Brain pericyte (primary cell): ENCODE data around the gene CDK14.
"Not testable (repeated sequence)": the region's sequence is repeated elsewhere in the genome, so short reads cannot be mapped to it uniquely, and the experiment has no call there.

Experiments used
- DNase-seq: peaks from one replicate; pipeline ENCODE4 v3.0.0-alpha.2; 2012; ENCODE audit warnings: low read depth, low spot score

The CDK14 gene

DNA sequence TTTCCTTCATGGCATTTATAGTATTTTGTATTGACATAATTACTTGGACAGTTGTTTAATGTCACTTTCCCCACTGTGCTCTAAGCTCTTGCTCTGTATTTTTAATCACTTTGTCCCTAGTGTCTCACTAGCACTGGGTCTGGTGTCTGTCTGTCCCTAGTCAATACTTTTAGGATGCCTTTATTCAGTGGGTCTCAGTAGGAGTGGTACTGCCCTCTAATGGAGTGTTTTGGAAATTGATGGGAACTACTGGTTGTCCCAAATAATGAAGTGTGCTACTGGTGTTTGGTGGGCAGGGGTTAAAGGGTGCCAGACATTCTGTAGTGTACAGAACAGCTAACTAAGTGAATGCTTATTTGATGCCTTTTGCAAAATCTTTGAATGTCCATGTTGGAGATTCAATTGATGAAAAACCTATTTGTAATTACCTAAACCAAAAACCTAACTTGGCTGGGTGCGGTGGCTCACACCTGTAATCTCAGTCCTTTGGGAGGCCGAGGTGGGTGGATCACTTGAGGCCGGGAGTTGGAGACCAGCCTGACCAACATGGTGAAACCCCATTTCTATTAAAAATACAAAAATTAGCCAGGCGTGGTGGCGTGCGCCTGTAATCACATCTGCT, 33.3 kb downstream of the CDK14 start:
- DNase-seq, result no peak

DNA sequence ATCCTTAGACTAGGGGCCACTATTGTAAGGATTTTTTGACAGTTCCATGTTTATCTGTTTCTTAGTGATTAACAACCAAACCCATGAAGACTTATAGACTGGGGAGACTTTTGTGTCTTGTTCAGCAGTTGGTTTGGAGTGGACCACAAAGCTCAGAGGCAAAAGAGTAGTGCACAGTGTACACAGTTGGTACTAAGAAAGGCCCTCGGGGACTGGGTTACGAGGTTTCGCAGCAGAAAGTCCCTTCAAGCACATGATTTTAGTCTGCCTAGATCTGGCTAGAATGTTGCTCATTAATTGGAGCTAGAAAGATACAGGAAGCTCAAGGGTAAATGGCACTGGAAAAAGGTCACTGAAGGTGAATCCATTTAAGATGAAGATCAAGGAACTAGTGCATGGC, 35.4 kb downstream of the CDK14 start:
- DNase-seq, result no peak

DNA sequence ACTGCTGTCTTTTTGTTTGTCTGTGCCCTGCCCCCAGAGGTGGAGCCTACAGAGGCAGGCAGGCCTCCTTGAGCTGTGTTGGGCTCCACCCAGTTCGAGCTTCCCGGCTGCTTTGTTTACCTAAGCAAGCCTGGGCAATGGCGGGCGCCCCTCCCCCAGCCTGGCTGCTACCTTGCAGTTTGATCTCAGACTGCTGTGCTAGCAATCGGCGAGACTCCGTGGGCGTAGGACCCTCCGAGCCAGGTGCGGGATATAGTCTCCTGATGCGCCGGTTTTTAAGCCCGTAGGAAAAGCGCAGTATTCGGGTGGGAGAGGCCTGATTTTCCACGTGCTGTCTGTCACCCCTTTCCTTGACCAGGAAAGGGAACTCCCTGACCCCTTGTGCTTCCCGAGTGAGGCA, 43.6 kb downstream of the CDK14 start:
- DNase-seq, result not testable (repeated sequence)

DNA sequence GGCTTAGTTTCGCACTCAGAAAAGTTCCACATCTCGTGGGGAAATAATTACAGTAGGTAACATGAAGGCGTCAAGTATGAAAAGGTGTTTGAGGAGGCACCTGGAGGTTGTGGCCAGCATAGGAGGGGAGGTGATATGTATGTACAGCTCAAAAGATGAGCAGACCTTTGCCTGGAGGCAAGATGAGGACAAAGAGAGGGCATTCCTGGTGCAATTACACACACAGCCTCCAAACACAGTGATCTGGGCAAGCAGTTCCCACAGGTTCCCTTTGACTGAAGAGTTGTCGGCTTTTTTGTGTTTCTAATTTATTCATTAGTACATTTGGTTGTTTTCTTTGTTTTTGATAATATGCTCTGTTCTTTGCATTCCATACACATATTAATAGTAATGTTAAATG, 46.9 kb downstream of the CDK14 start:
- DNase-seq, result no peak

DNA sequence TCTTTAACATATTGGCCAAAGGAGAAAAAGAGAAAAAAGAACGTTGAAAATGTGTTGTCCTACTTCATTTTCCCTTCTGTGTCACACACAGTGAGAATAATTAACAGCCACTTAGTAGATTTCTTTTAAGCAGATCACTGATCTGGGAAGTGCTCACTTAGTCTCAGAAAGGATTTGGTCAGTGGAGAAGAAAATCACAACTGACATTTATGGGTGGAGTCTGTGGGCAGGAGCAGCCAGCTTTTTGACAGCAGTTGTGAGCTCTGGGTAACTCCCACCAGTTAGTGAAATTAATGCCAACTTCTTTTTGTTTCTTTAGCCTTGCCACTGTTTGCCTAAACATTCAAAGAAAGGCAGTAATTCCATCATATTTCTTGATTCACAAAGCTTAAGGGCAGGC, 49.7 kb downstream of the CDK14 start:
- no peak for DNase-seq

GRCh38 chr7:90648107-90648506, 52.0 kb downstream of the CDK14 start:
- no peak for DNase-seq

- peak; percentile 49 for DNase-seq
These were observed 52.7 kb downstream of the CDK14 start for GRCh38 chr7:90648834-90649233.

- no peak for DNase-seq
These were observed 58.8 kb downstream of the CDK14 start for GRCh38 chr7:90654718-90655427.

DNA sequence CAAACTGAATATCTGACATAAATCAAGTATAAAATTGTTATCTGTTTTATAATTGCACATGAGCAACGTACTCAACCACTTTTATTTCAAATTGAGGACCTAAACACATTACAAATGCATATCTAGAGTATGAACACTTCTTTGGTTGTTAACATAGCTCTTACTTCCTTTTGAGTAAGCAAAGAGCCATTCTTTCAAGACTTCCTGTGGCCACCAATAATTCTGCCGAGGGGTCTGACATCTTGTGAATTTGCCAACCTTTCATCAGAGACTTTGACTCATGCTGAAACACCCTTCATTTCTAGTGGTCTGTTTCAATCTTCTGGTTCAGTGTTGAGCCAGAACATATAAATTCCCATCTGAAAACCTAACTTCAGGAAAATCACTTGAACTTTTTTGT, 59.4 kb downstream of the CDK14 start:
- no peak for DNase-seq

- no peak for DNase-seq
These were observed 61.4 kb downstream of the CDK14 start for GRCh38 chr7:90657481-90657880.

DNA sequence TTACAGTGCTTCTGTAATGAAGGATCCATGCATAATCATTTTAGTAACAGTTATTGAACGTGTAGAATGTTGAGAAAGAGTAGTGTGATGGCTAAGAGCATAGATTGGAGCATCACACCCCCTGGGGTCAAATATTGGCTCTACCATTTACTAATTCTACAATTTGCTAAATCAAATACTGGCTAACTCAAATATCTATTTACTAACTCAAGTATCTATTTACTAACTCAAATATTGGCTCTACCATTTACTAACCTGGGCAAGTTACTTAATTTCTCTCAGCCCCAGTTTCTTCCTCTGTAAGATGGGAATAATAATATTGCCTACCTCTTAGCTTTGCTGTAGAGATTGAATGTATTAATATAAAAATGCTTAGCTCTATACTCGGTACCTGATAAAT, 64.0 kb downstream of the CDK14 start:
- no peak for DNase-seq

GRCh38 chr7:90660819-90661218, 64.7 kb downstream of the CDK14 start:
- no peak for DNase-seq

GRCh38 chr7:90661290-90662151, 65.4 kb downstream of the CDK14 start:
- DNase-seq, result no peak

GRCh38 chr7:90663176-90663575, 67.1 kb downstream of the CDK14 start:
- no peak for DNase-seq

DNA sequence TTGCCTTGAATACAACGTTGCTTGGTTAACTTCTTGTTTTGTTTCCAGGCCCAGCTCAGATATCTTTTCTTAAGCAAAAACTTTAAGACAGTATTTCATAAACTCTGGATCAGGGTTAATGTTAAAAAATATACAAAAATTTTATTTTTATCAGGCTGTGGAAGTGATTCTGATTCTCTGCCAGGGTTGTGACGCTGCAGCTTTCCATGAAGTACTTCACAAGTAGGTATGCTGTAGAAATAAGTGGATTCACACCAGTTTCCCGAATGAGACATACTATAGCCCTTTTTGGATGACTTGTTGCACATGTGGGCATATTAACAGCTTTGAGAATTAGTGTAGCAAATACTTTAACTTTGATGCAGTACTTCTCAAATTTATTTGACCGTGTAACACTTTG, 70.1 kb downstream of the CDK14 start:
- DNase-seq, result no peak

GRCh38 chr7:90668992-90669391, 72.9 kb downstream of the CDK14 start:
- DNase-seq, result no peak

DNA sequence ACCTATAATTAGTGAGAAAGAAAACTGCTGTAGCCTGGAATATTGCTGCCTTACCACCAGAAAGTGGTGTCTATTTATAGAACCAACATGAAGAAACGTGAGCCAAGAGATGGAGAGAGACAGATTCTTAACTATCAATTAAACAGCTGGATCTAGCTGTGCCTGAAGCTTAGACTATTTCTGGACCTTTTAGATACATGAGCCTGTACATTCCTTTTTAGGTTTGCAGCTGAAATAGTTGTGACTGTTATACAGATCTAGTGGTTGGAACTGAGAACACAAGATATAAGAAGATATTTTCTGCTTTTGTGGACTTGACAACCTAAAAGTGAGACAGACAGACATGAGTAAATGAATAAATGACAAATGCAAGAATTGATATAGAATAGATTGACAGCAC, 73.4 kb downstream of the CDK14 start:
- no peak for DNase-seq

DNA sequence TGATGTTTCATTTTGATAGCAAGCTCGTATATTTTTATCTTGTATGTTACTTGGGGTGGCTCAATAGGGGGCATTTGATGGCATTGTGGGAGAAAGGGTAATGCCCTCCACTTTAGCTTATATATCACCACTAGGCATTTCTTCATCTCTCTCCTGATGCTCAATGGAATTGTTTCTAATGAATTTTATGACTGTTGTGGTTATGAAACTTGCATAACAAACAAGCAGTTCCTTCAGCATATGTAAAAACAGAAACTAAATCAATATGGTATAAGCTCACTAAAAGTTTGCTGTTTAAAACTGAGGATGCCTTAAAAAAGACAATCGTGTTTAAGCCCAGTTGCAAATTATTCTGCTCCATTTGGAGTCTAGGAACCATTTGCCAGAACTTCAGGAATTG, 75.5 kb downstream of the CDK14 start:
- DNase-seq, result no peak

DNA sequence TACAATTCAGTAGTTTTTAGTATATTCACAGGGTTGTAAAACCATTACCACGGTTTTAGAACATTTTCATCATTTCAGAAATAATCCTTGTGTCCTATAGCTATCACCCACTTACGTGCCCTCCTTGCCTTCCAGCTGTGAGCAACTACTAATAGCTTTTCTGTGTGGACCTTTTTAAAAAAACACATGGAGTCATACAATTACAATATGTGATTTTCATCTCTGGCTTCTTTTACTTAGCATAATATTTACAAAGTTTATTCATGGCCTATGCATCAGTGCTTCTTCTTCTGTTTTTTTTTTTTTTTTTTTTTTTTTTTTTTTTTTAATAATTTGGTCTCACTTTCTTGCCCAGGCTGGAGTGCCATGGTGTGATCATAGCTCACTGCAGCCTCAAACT, 76.1 kb downstream of the CDK14 start:
- no peak for DNase-seq

GRCh38 chr7:90674625-90675024, 78.5 kb downstream of the CDK14 start:
- DNase-seq, result no peak

DNA sequence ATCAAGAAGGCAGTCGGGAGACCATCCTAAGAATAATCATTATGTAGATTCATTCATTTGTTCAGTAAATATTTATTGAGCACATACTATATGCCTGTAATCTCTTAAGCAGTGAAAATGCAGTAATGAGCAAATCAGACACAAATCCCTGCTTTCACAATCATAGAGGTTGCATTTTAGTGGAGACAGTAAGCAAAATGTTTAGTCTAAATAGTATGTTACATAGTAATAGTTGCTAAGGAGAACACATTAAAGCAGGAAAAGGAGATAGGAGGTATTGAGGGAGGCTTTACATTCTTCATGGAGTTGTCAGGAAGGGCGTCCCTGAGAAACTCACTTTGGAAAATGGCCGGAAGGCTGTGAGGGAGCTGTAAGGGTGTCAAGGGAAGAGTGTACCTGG, 79.9 kb downstream of the CDK14 start:
- DNase-seq, result no peak

DNA sequence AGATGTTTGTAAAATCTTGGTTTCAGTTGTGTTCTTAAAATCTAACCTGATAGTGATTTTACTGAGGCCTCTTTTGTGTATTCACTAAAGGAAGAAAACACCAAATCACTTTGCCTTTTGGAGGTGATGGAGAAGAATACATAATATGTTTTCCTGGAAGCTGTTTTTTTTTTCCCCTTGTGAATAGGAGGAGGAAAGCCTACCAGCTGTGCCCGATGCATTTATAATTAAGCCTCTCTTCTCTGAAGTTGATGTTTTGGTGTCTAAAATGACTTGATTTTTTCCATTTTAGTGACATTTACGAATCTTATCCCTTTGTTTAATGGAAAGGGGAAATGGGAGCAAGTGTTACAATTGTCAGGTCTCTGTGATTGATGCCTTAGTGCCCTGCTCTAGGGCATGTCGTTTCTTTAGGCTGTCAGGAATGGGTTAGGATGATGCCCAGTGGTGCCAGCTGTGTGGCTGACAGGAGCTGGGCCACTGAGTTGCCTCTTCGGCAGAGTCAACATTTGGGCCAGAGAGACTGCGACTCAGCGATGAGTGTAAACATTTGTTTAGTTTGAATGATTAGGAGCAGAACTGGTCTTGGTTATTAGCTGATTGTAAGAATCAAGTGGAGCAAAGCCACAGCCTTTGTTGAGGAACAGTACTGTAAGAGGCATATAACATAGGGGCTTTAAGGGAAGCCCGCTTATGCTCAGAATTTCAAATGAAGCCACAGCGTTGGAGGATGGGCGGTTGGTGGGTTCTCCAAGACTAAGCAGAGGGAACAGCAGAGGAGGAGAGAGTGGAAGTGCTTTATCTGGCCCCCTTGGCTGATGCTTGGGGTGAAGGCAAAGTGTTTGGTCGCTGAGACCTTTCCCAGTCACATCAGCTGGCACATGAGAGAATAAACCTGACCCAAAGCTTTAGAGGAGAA, 81.6 kb downstream of the CDK14 start:
- no peak for DNase-seq
